NCI-H1092 treated with DMSO at 0.1 percent for 48 hours (cell line): ENCODE measurements around the gene HSD17B8.

ENCODE experiments used
- DNase-seq: peaks from one replicate; lab custom pipeline; 2025; lab: John Stamatoyannopoulos, UW

The HSD17B8 gene

DNA sequence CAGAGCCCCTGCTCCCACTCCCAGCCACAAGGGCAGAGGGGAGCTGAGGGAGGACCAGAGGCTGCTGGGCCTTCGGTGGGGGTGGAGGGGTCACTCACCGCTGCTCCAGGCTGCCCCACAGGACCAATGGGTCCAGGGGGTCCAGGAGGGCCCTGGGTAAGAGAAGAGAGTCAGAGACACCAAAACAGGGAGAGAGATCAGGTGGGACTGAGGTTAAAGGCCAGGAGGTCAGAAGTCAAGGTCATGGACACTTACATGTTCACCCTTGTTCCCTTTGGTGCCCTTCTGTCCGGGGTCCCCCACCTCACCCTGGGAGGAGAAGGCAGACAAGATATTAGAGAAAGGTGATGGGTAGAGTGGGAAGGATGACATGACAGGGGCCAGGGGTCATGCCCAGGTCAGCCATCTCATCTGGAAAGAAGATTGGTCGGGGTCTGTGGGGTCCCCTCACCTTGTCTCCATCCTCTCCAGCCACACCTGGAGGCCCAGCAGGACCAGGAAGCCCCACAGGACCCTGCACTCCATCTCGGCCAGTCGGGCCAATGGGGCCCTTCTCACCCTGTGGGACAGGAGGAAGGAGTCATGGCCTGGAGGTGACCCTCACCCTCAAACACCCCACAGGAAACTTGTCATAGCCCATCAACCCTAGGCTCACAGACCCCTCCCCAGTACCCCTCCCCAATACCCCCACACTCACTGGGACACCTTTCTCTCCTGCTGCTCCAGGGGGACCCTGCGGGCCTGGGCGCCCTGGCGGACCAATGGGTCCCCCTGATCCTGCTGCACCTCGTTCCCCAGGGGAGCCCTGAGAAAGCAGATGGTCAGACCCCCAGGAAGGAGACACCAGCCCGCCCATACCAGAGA lies 33.2 kb upstream of the HSD17B8 start:
- DNase-seq: no peak

DNA sequence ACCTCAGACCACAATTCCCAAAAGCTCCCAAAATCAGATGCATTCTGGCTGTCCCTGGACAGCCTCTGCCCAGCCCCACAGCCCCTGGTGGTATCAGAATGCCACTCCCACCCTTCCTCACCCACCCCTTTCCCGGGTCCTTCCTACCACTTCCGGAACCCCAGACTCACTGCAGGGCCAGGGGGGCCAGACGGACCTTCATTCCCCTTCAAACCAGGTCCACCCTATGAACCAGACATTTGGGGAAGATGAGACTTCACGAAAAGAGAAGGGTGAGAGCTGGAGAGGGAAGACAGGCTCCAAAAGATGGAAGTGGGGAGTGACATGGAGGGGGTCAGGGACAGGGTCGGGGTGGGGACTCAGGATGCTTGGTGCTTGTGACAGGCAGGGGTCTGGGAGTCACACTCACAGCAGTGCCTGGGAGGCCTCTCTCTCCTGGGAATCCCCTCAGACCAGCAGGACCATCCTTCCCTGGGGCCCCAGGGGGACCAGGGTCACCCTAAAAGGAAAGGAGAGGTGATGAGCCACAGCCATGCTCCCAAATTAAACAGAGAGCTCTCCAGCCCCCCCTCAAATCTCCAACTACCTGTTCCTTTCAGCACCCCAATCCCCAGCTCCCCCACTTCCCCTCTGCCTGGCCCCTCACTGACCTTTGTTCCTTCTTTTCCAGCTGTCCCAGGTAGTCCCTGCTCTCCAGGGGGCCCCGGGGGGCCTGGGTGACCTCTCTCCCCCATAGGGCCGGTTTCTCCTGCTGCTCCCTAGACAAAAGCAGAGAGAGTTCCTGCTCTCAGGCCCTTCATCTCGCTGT lies 32.4 kb upstream of the HSD17B8 start:
- no peak for DNase-seq

DNA sequence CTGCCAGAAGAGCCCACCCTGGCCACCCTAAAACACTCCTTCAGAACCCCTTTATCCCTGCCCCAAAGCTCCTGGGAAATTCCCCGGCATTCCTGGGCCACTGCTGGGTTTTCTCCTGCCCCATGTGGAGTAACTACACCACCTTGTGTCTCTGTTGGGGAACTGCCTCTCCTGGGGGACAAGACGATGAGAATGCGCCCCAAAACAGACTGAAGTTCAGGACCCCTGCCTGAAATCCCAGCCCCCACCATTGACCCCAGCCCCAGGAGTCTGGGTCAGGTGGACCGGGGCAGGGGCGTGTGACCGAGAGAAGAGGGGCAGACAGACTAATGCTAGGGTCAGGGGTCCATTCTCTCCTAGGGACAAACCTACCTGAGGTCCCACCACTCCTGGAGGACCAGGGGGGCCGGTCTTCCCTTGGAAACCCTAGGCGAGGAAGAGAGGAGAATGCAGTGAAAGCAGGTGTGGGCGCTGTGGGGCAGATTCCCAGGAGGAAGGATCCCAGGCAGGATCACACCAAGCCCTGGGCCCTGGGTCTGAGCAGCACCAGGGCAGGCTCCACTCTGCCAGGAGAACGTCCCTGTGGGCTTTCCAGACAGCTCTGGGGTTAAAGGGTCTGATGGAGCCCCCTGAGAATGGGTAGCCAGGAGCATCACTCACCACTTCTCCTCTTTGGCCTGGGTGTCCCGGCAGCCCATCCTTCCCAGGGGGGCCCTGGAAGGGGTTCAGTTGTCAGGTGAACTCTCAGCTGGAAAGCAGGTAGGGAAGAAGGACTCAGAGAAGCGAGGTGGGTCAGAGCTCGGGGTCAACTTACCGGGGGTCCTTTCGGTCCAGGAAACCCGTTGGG lies 31.5 kb upstream of the HSD17B8 start:
- no peak for DNase-seq

DNA sequence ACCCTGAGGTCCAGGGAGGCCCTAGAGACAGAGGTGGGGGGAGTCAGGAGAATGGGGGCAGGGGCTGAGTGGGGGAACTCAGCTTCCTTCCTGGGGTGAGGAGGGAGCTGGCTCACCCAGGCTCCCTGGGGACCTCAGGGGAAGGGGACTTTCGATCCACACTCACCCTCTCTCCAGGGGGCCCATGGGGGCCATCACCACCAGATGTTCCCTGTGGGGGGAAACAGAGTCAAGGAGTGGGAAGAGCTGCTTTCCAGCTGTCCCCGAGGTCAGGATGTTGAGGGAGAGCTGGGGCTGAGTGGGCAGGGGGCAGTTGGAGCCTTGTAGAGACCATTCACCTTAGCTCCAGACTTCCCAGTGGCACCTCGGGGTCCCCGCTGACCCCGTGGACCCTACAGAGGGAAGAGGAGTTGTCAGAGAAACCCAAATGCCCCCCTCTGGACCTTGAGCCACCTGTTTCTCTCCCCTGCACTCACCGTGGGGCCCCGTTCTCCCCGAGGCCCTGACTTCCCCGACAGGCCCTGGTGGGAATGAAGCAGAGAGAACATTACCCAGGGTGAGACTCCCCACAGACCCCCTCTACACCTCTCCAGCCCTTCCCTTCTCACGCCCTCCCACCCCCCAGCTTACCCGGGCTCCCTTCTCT lies 30.8 kb upstream of the HSD17B8 start:
- DNase-seq: no peak

DNA sequence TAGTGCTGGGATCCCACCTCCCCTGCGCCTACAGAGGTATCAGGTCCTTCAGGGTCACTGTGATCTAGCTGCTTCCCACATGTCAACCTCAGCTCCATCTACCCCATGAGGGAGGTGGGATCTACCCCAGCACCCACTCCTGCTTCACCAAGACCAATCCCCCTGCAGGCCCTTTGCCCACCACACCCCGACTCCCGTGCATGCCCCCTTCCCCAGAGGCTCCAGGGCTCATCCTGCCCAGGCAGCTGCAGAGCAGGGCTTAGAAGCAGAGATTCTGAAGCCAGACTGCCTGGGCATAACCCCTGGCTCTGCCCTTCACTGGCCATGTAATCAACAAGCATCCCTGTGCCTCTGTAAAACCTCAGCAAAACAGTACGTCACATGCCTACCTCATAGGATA lies 29.7 kb upstream of the HSD17B8 start:
- DNase-seq: no peak

DNA sequence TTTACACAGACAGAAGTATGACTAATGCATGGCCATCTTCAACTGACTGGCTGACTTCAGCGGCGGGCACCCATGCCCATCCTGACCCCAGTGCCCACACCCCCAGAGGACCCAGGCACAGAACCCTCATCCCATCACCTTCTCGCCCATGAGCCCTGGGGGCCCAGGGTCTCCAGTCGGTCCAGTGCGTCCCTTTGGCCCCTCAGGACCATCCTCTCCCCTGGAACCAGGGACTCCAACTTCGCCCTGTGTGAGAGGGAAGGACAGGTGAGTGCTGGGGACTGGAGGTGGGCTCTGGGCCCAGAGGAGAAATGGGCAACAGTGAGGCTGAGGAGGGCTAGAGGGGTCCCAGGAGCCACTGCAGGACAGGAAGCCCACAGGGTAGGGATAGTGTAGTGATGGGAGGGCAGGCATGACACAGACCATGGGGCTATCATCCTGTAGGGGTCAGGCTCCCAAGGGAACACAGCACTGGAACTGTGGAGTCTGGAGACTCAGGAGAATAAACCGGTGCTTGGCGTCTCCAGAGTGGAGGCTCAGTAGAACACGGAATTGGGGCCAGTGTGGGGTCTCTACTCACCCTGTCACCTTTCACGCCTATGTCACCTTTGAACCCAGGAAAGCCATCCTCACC lies 28.9 kb upstream of the HSD17B8 start:
- no peak for DNase-seq

DNA sequence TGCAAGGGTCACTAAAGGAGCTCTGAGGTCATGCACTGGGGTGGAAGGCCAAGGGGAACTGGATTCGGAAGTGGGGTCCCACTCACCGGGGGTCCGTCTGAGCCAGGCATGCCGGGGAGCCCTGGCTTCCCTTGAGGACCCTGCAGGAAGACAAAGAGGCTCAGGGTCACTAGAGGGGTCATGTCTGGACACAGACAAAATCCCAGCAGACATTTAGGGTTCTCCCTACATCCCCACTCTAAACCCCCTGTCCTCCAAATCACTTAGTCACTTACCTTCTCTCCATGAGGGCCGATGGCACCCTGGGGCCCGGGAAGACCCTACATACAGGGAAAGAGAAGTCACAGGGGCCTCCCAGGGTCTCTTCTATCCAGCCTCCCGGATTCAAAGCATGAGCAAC lies 27.5 kb upstream of the HSD17B8 start:
- DNase-seq: no peak

DNA sequence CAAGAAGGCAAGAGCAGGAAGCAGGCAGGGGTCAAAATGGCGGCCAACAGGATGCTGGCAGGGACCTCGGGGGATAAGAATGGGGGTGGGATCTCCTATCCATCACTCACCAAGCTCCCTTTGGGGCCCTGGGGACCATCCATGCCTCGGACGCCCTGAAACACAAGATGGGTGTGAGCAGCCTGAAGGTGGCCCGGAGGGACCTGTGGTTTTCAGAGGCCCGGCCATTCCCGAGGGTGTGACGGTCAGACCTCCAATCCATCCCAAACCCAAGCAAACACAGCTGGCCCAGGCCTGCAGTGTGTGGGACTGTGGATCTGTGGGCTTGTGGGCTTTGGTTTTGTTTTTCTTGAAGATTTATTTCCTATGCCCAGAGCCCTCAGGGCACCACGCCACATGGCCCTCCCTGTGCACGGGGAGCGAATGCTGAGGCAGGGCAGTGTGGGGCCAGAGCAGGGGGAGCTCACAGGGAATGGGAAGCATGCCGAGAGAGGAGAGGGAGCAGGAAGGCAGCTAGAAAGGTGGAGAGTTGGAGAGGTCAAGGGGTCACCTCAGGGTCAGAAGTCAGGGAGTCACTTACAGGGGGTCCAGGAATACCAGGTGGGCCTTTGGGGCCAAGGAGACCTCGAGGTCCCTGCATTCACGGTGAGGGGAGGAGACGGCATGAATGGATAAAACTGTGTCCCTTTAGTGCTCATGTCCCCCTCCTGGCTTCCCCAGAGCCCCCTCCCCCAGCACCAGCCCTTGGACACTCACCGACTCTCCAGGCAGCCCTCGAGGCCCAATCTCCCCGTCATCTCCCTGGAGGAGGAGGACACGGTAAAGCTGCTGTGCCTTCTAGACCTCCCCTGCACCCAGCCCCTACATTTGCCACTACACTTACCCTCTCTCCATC lies 26.7 kb upstream of the HSD17B8 start:
- DNase-seq: no peak

DNA sequence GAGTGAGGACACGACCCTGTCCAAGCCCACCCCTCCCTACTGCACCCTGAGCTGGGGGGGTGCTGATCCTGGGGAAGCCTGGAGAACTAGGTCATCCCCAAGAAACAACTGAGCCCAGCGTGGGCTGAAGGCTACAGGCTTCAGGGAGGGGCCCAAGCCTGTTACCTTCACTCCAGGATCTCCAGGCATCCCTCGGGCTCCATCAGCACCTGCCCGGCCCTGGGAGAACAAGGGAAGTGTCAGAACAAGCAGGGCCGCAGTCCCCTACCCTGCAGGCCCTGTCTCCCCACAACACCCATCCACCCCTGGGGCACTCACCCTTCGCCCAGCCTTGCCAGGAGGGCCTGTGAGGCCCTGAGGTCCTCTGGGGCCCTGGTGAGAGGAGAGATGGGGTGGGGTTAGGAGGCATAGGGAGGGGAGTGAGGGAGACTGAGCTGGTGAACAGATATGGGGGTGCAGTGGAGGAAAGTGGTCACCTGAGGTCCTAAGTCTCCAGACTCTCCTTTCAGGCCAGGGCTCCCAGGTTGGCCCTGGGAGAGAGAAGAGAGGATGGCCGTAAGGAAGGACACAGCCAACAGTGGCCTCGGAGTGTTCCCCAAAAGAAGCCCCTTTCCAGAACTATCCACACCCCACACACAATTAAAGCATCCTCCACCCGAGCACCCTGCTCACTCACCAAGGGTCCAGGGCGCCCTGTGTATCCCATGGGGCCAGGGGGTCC lies 25.5 kb upstream of the HSD17B8 start:
- no peak for DNase-seq

DNA sequence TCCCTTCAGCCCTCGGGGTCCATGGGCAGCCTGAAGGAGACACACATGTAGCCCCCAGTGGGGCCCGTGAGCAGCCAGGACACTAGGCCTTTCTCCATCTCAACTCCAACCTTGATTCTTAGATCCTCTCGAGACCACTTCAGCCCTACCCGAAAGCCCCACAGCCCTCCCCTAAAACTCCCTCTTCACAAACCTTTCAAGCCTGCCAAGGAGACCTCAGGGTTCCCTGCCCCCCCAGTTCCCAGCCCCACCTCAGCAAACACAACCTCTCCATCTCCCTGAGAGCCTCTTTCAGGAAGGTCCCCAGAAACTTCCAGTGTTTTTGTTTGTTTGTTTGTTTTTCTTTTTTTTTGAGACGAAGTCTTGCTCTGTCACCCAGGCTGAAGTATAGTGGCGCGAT lies 23.3 kb upstream of the HSD17B8 start:
- DNase-seq: no peak

DNA sequence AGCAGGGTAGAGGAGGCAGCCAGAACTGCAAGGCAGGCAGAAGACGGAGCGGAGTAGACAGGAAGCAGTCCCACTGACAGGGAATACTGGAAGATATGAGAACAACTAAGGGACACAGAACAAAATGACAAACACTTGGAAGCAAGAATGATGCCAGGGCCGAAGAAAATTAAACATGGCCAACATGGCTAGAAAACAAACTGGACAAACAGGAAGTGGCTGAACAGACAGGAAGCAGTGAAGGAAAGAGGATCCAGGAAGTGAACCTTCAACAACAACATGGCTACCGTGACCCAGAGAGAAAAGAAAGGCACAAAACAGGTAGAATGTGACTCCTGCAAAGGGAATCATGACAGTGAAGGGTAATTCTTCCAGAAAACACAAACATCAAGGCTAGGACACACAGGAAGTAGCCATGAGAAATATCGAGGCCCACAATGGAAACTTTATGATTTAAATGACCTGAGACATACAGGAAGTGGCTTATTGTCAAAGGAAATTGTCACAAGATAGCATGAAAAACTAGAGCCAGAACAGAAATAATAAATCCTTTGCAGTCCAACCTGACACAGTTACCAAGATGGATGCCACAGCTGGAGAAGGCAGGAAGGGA lies 21.3 kb upstream of the HSD17B8 start:
- no peak for DNase-seq

DNA sequence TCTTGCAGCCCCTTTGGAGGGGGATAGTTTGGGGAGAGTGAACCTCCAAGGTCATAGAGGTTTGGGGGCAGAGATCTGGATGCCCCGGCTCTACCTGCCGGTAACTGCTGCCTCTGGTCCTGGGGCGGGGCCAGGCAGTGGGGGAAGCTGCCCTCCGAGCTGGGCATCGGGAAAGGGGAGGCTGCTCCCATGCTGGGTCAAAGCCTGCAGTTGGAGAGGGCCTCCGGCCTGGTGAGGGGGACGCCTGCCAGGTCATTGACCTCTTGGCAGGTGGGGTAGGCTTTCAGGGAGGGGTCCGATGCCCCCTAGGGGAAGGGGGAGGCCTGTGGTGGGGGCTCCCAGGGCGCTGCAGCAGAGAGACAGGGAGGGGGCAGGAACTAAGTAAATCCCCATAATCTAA lies 19.3 kb upstream of the HSD17B8 start:
- DNase-seq: no peak

DNA sequence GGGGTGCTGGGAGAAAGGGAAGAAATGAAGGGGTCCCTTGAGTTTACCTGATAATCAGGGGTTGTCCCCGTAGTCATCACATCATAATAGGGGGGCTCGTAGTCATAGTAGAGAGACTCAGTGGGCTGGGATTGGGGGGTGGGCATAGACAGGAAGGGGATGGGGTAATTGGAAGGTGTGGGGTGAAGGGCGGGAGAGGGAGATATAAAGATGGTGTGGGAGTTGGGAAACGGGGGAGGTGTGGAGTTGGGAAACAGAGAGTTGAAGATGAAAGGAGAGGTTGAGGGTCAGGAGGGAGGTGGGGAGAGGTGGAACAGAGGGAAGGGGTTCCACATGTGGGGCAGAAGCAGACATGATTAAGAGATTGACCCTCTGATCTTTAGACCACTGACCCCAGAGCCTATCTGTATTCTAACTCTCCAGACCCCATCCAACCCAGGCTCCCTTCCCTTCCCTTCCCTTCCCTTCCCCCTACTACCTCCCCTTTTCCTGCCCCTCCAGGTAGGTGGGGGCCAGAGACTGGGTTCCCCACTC lies 18.7 kb upstream of the HSD17B8 start:
- DNase-seq: no peak

DNA sequence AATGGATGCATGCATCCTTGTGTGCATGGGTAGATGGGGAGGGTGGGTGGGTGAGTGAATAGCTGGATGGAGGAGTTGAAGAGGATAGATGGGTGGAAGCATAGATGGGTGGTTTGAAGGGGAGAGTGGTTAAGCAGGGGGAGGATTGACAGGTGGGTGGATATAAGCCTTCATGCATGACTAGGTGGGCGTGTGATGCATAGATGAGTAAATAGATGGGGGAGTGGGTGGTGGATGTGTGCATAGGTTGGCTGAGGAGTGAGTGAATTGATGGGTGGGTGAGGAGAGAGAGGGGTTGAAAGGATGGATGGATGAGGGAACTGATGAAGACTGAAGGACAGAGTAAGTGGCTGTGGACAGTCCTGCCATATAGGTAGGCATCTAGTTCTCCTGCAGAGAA lies 16.6 kb upstream of the HSD17B8 start:
- DNase-seq: no peak

DNA sequence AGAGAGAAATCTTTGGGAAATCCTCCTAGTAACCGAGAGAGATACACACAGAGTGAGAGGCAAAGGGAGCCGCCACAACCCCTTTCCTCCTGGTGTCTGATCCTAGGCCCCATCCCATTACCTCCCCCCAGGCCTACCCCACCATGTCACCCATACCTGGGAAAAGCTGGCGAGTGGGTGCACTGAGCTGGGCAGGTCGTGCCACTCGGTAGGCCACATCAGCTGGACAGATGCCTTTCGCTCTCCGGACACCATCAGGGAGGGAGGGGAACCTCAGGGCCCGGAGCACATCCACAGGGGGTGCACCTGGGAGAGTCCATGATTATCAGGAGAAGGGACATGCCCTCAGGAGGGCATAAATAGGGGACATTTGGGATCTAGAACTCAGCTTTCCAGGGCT lies 15.3 kb upstream of the HSD17B8 start:
- DNase-seq: no peak

DNA sequence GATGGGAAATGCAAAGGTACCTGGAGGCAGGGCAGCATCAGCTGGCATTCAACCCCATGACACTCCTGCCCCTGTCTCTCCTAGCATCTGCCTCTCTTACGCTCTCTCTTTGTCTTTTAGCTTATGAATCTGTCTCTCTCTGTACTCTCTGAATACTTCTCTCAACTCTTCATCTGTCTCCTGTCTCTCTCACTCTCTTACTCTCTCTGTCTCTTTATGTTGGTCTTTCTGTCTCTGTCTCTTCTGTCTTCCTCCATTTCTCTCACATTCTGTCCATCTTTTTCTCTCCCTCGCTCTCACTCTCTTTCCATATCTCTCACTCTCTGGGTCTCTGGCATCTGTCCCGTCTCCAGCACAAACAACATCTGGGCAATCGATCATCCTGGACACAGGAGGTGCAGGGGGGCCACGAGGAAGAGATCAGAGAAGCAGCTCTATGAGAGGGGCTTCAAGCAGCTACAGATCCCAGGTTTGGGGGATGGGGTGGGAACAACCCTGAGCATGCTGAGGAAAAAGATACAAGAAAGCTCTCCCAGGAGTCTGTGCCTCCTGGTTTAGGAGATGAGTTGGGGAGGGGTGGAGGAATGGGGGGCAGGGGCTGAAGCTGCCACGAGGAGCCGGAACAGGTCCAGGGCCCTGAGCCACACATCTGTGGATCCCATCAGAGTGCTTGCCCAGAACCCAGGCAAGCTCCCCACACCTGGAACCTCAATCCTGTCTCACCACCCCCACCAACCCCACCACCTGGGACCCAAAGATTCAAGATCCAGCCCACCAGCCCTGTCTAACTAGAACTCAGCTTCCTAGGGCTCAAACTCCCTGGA lies 14.6 kb upstream of the HSD17B8 start:
- DNase-seq: no peak

DNA sequence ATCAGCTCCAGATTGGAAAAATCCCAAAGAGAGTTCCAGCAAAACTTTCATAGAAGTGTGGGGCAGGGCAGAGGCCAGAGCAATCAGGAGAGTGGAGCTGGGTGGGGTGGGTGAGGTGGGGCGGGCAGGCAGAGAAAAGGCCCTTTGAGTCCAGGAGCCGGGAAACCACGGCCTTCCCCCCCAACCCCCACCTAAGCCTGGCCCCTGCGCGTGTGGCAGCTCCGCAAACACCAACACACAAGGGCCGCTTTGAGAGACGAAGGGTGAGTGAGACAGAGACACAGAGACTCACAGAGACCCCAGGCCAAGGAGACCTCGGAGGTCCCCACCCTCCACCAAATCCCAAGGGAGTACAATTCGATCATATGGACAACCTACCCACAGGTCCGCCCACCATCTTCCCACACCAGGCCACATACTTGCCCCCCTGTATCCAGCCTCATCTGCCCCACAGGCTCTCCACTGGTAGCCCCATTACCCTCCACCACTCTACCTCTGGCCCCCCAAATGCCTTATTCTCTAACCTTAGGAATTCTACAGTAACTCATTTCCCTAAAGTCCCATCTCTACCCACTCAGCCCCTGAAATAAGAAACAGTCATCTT lies 13.8 kb upstream of the HSD17B8 start:
- DNase-seq: no peak
